ENCODE data around the gene DENND4A.

Gene DENND4A

GRCh38 chr15:65792138-65792987, at the start of gene DENND4A:
DENND4A (minus strand) TSS chr15:65792293; CDS start chr15:65756450, 35,843 bp downstream.
- DNase-seq = peak; percentile 96

- no peak for DNase-seq
Observed at GRCh38 chr15:65841121-65841930, 49.2 kb upstream of the DENND4A start.

GRCh38 chr15:65839985-65840384, 47.9 kb upstream of the DENND4A start:
- DNase-seq = no peak

GRCh38 chr15:65839354-65839901, 47.3 kb upstream of the DENND4A start:
- no peak for DNase-seq

GRCh38 chr15:65837301-65838294, 45.5 kb upstream of the DENND4A start:
- no peak for DNase-seq

GRCh38 chr15:65836665-65837064, 44.6 kb upstream of the DENND4A start:
- no peak for DNase-seq

- DNase-seq = no peak
Observed at GRCh38 chr15:65835447-65835846, 43.4 kb upstream of the DENND4A start.

- DNase-seq = no peak
Observed at GRCh38 chr15:65834603-65835282, 42.6 kb upstream of the DENND4A start.

GRCh38 chr15:65833501-65834205, 41.6 kb upstream of the DENND4A start:
- DNase-seq = peak; percentile 14

- peak; percentile 17 for DNase-seq
Observed at GRCh38 chr15:65832549-65833364, 40.7 kb upstream of the DENND4A start.

GRCh38 chr15:65829130-65829764, 37.2 kb upstream of the DENND4A start:
- no peak for DNase-seq

GRCh38 chr15:65828585-65828984, 36.5 kb upstream of the DENND4A start:
- no peak for DNase-seq

- no peak for DNase-seq
Observed at GRCh38 chr15:65827065-65827464, 35.0 kb upstream of the DENND4A start.

- no peak for DNase-seq
Observed at GRCh38 chr15:65824941-65825544, 33.0 kb upstream of the DENND4A start.

GRCh38 chr15:65824031-65824743, 32.1 kb upstream of the DENND4A start:
- no peak for DNase-seq

GRCh38 chr15:65822316-65822715, 30.2 kb upstream of the DENND4A start:
- no peak for DNase-seq

GRCh38 chr15:65821070-65821469, 29.0 kb upstream of the DENND4A start:
- no peak for DNase-seq

- no peak for DNase-seq
Observed at GRCh38 chr15:65819563-65819960, 27.5 kb upstream of the DENND4A start.

Measured in stimulated activated CD4-positive, alpha-beta T cell treated with anti-CD3 and anti-CD28 coated beads, Interleukin-12 subunit alpha, Interleukin-12 subunit beta, amount 100 ng/mL, for 4 hours (primary cell).